Measurements from ENCODE around the gene MBOAT7.

MBOAT7 gene

GRCh38 chr19:54155694-54156093, 33.7 kb downstream of the MBOAT7 start:
- no peak overlapping the region for H3K4me3 ChIP-seq (ENCODE audit: low read depth, low read length)
- TF ChIP-seq CTCF (IDR thresholded peaks at IDR 0.05; ENCODE audit: insufficient read depth, low read depth, low read length, missing control alignments) = no peak
- DNase-seq (ENCODE audit: low read depth) = no peak

- no peak for TF ChIP-seq CTCF (IDR thresholded peaks at IDR 0.05; ENCODE audit: insufficient read depth, low read depth, low read length, missing control alignments)
- DNase-seq (ENCODE audit: low read depth) = no peak
- H3K4me3 ChIP-seq (ENCODE audit: low read depth, low read length) = no peak overlapping the region
Measured at GRCh38 chr19:54154603-54155345, 34.6 kb downstream of the MBOAT7 start.

- no peak overlapping the region for H3K4me3 ChIP-seq (ENCODE audit: low read depth, low read length)
- no peak for TF ChIP-seq CTCF (IDR thresholded peaks at IDR 0.05; ENCODE audit: insufficient read depth, low read depth, low read length, missing control alignments)
- DNase-seq (ENCODE audit: low read depth) = no peak
Measured at GRCh38 chr19:54153731-54154326, 35.6 kb downstream of the MBOAT7 start.

DNA sequence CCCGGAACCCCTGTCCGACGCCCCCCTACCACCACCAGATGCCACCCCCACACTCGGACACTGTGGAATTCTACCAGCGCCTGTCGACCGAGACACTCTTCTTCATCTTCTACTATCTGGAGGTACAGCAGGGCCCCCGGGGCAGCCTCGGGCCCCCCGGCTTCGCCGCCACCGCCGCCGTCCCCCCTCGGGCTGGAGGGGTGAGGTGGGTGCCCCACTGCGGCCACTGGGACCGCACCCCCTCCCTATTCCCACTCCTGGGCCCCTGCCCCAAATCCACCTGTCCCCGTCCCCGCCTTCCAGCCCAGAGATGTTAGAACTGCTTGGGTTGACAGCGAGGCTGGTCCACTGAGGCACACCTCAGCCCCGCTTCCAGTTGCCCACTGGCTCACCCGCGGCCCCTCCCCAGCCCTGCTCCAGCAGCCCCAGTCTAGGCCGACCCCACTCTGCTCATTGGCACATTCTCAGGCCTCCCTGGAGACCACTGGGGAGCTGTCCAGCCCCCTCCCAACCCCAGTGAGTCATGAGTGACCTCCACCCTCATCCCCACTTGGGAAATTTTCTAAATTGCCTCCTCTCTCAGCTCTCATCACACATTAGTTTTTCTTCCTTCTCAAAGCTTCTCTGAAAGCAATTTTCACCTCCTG, 36.4 kb downstream of the MBOAT7 start:
- no peak for TF ChIP-seq CTCF (IDR thresholded peaks at IDR 0.05; ENCODE audit: insufficient read depth, low read depth, low read length, missing control alignments)
- no peak for DNase-seq (ENCODE audit: low read depth)
- no peak overlapping the region for H3K4me3 ChIP-seq (ENCODE audit: low read depth, low read length)

GRCh38 chr19:54152267-54152666, 37.1 kb downstream of the MBOAT7 start:
- TF ChIP-seq CTCF (IDR thresholded peaks at IDR 0.05; ENCODE audit: insufficient read depth, low read depth, low read length, missing control alignments) = no peak
- DNase-seq (ENCODE audit: low read depth) = no peak
- no peak overlapping the region for H3K4me3 ChIP-seq (ENCODE audit: low read depth, low read length)

GRCh38 chr19:54151362-54152035, 37.9 kb downstream of the MBOAT7 start:
- no peak for TF ChIP-seq CTCF (IDR thresholded peaks at IDR 0.05; ENCODE audit: insufficient read depth, low read depth, low read length, missing control alignments)
- no peak for DNase-seq (ENCODE audit: low read depth)
- no peak overlapping the region for H3K4me3 ChIP-seq (ENCODE audit: low read depth, low read length)

Measured in GM12865 (cell line).